Panc1 (cell line): ENCODE measurements around the gene NDE1.

Experiments used
- TCF7L2 ChIP-seq: IDR thresholded peaks from 2 replicates; pipeline ENCODE4 v1.6.1; 2011; ENCODE audit warnings: mild to moderate bottlenecking, low read depth, low read length, inconsistent platforms
- TF ChIP-seq, protein P1 (sequence below): fragments of 450-650 bp; IDR thresholded peaks from 2 replicates; pipeline ENCODE4 v1.5.1; 2017; ENCODE audit warnings: mild to moderate bottlenecking

DNA sequence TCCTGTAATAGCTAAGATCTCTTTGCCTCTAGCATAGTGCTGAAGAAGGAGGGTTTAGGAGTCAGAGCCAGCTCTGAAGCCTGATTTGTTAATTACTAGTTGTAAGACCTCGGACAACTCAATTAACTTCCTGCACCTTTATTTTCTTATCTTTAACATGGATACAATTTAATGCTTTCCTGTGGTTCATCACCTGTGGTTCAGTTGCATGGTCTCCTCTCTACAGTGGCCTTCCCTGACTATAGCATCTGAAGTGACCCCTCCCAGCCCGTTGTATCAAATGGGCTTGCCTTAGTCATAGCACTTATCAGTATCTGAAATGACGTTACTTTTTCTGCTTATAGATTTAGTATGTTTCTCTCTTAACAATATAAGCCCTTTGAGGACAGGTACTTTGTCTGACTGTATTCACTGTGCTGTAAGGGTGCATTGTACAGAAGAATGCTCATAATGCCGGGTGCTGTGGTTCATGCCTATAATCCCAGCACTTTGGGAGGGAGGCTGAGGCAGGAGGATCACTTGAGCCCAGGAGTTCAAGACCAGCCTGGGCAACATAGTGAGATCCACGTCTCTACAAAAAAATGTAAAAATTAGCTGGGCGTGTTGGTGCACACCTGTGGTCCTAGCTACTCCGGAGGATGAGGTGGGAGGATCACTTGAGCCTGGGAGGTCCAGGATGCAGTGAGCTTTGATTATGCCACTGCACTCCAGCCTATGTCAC, 2.6 kb upstream of the NDE1 start:
- TF ChIP-seq, protein P1, sequence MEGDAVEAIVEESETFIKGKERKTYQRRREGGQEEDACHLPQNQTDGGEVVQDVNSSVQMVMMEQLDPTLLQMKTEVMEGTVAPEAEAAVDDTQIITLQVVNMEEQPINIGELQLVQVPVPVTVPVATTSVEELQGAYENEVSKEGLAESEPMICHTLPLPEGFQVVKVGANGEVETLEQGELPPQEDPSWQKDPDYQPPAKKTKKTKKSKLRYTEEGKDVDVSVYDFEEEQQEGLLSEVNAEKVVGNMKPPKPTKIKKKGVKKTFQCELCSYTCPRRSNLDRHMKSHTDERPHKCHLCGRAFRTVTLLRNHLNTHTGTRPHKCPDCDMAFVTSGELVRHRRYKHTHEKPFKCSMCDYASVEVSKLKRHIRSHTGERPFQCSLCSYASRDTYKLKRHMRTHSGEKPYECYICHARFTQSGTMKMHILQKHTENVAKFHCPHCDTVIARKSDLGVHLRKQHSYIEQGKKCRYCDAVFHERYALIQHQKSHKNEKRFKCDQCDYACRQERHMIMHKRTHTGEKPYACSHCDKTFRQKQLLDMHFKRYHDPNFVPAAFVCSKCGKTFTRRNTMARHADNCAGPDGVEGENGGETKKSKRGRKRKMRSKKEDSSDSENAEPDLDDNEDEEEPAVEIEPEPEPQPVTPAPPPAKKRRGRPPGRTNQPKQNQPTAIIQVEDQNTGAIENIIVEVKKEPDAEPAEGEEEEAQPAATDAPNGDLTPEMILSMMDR: no peak
- no peak for TF ChIP-seq TCF7L2
